ENCODE measurements around the gene MARS2.

DNA sequence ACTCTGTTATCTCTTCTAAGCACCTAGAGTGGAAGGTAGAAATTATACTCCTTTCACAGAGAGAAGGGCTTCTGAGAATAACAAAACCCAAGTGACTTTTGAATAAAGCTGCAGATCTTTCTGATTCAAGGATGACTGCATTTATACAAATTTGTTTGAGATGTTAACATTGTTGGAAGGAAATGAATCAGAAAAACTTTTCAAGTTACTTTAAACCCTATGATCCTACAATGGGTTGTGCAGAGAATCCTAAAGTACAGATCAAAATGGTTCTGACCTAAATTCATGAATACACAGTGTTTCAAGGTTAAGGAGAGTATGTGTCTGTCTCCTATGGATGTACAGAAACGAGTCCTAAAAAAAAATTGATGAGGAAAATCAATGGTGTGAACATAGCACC, 31.6 kb upstream of the MARS2 start:
- TF ChIP-seq POLR2A (IDR thresholded peaks at IDR 0.05): no peak
- TF ChIP-seq, protein P1, sequence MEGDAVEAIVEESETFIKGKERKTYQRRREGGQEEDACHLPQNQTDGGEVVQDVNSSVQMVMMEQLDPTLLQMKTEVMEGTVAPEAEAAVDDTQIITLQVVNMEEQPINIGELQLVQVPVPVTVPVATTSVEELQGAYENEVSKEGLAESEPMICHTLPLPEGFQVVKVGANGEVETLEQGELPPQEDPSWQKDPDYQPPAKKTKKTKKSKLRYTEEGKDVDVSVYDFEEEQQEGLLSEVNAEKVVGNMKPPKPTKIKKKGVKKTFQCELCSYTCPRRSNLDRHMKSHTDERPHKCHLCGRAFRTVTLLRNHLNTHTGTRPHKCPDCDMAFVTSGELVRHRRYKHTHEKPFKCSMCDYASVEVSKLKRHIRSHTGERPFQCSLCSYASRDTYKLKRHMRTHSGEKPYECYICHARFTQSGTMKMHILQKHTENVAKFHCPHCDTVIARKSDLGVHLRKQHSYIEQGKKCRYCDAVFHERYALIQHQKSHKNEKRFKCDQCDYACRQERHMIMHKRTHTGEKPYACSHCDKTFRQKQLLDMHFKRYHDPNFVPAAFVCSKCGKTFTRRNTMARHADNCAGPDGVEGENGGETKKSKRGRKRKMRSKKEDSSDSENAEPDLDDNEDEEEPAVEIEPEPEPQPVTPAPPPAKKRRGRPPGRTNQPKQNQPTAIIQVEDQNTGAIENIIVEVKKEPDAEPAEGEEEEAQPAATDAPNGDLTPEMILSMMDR (IDR thresholded peaks at IDR 0.05 in 4 of 5, conservative IDR thresholded peaks at IDR 0.05 in 1 of 5): no peak
